Measurements from ENCODE around the gene KRT2. TPM values are rescaled to one million over a fixed set of nuclear protein-coding genes. Genes with fewer than 3 reads are reported as not detected.

Gene KRT2
- total and polyA plus RNA-seq, 7 donors: 0.38 TPM; not detected in 6

DNA sequence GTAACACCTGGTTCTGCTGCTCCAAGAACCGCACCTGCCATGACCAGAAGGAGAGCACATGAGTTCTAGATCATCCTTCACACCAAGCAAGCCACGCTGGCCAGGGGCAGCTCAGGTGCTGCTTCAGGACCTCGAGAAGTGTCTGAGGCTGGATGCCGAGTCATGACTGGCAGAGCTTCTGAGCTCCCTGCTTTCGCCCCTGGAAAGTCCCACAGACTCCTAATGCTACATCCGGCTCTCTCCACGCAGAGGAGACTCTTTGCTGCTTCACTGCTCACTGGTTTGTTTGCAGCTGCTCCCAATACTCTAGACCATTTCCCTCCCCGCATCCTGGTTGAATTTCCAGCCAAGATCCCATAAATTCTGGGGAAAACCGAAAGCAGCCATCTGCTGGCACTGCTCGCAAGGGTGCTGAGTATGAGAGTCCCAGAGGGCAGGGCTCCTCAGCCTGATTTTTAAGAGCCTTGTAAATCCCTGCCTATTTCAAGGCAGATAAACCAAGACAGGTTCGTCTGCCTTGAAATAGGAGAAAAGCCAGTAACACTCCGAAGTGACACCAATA lies 1.4 kb downstream of the KRT2 start:
- intact Hi-C loops (cut with DNase I): no loop called here
- WGBS, 2 donors: 20 to 59% methylated on average over 12 of the region's 12 CpGs
- Histone ChIP-seq H3K27ac (peak overlapping the region in 3 of 4 donors; percentile 16 to 48 (median 41)), H3K36me3 (no peaks in the 10 kb centered on the region), H3K4me3 (peak overlapping the region in 3 of 4 donors; percentile 13 to 31 (median 25)), H3K9me3 (no peaks in the 10 kb centered on the region), H3K27me3 (no peaks in the 10 kb centered on the region), H3K4me1 (peaks cover 0 to 14% (median 12%) of the 10 kb centered on the region in 4 donors)
- no peak for DNase-seq
- TF ChIP-seq POLR2AphosphoS5 (IDR thresholded peaks at IDR 0.05) (no peak), POLR2A (IDR thresholded peaks at IDR 0.05) (no peak), EP300 (IDR thresholded peaks at IDR 0.05) (no peak)
- TF ChIP-seq, protein P1, sequence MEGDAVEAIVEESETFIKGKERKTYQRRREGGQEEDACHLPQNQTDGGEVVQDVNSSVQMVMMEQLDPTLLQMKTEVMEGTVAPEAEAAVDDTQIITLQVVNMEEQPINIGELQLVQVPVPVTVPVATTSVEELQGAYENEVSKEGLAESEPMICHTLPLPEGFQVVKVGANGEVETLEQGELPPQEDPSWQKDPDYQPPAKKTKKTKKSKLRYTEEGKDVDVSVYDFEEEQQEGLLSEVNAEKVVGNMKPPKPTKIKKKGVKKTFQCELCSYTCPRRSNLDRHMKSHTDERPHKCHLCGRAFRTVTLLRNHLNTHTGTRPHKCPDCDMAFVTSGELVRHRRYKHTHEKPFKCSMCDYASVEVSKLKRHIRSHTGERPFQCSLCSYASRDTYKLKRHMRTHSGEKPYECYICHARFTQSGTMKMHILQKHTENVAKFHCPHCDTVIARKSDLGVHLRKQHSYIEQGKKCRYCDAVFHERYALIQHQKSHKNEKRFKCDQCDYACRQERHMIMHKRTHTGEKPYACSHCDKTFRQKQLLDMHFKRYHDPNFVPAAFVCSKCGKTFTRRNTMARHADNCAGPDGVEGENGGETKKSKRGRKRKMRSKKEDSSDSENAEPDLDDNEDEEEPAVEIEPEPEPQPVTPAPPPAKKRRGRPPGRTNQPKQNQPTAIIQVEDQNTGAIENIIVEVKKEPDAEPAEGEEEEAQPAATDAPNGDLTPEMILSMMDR (IDR thresholded peaks at IDR 0.05): no peak

DNA sequence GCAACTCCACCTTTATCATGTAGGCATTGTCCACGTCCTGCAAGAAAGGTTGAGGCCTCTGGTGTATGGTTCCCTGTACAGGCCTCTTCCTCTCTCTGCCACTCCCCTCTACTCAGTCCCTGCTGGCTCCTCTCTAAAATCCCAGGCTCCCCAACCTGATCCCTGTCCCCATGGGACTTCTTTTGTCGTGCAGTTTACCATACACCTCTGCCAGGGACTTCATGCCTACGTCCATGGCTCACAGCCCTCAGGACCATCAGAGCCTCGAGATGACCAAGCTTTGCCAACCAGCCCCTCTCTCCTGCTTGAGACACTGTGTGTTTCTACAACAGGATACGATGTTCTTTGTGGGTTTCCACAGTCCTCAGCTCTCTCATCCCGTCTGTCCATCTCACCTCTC lies 2.9 kb downstream of the KRT2 start:
- intact Hi-C loops (cut with DNase I): no loop called here
- TF ChIP-seq POLR2AphosphoS5 (IDR thresholded peaks at IDR 0.05) (no peak), POLR2A (IDR thresholded peaks at IDR 0.05) (no peak), EP300 (IDR thresholded peaks at IDR 0.05) (no peak)
- TF ChIP-seq, protein P1 (IDR thresholded peaks at IDR 0.05): no peak
- WGBS, 2 donors: 76 to 82% methylated on average over 6 of the region's 6 CpGs

DNA sequence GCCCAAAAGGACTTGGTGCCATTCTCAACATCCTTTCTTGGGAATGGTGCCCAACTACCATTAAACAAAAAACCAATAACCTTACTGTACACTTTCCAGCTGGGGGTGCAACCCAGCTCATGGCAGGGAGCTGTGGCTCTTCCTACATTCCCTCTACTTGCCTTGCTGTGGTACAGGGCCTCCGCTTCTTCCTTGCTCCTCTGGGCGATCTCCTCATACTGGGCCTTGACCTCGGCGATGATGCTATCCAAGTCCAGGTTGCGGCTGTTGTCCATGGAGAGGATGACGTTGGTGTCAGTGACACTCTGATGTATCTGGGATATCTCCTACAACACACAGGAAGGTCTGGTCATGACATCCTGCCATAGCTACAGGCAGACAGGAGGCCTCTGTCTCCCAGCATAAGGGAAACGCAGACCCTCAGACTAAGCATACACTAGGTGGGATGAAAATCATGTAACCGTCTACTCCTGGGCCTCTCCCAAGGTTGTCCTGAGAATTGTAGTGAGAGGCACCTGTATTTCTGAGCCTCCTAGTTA lies 3.9 kb downstream of the KRT2 start:
- intact Hi-C loops (cut with DNase I): no loop called here
- H3K27ac ChIP-seq: no peak overlapping the region
- no peak overlapping the region for H3K4me3 ChIP-seq
- TF ChIP-seq POLR2AphosphoS5 (IDR thresholded peaks at IDR 0.05) (no peak), EP300 (IDR thresholded peaks at IDR 0.05) (no peak), POLR2A (IDR thresholded peaks at IDR 0.05) (no peak)
- TF ChIP-seq, protein P1 (IDR thresholded peaks at IDR 0.05): no peak
- no peaks in the 10 kb centered on the region for H3K9me3 ChIP-seq
- no peaks in the 10 kb centered on the region for H3K36me3 ChIP-seq
- peaks cover 0 to 14% (median 12%) of the 10 kb centered on the region in 4 donors for H3K4me1 ChIP-seq
- no peak for DNase-seq
- no peaks in the 10 kb centered on the region for H3K27me3 ChIP-seq
- WGBS, 2 donors: 96 to 97% methylated on average over 8 of the region's 8 CpGs

More for the DNA sequence above, 2.9 kb downstream of the KRT2 start:
- no peak overlapping the region for H3K4me3 ChIP-seq
- H3K4me1 ChIP-seq: peaks cover 0 to 14% (median 12%) of the 10 kb centered on the region in 4 donors
- no peak overlapping the region for H3K27ac ChIP-seq
- no peak for DNase-seq
- H3K27me3 ChIP-seq: no peaks in the 10 kb centered on the region
- H3K36me3 ChIP-seq: no peaks in the 10 kb centered on the region
- H3K9me3 ChIP-seq: no peaks in the 10 kb centered on the region

DNA sequence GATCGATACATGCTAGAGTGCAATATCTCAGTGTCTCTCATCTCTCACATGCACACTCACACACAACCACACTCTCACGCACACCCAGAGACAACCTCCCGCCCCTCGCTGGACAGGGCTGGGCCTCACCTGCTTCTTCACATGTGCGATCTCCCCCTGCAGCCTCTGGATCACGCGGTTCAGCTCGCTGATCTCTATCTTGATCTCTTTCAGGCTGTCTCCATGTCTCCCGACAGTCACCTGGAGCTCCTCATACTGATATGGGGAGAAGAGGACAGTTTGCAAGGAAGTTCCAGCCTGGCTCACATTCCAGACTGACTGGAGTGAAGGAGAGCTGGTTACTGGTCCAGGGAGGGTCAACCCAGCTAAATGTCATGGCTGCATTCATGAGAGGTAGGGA lies 4.4 kb downstream of the KRT2 start:
- Histone ChIP-seq H3K9me3 (no peaks in the 10 kb centered on the region), H3K36me3 (no peaks in the 10 kb centered on the region), H3K4me1 (peaks cover 0 to 14% (median 12%) of the 10 kb centered on the region in 4 donors), H3K27me3 (no peaks in the 10 kb centered on the region), H3K4me3 (no peak overlapping the region), H3K27ac (no peak overlapping the region)
- 93 to 94% methylated on average over 9 of the region's 9 CpGs for WGBS, 2 donors
- DNase-seq: no peak
- intact Hi-C loops (cut with DNase I): no loop called here
- TF ChIP-seq, protein P1 (IDR thresholded peaks at IDR 0.05): no peak

DNA sequence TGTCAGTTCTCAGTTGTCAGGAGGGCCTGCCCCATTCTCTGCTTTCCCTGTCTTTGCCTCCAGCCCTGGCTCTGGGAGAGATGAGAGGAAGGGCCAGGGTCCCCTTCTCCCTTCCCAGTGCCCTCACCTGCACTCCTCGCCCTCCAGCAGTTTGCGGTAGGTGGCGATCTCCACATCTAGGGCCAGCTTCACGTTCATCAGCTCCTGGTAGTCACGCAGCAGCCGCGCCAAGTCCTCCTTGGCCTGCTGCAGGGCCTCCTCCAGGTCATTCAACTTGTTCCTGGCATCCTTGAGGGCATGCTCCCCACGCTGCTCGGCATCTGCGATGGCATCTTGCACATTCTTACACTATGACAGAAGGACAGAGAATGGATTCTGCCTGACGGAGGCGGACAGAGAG lies 5.4 kb downstream of the KRT2 start:
- intact Hi-C loops (cut with DNase I): no loop called here
- H3K9me3 ChIP-seq: no peaks in the 10 kb centered on the region
- H3K27ac ChIP-seq: no peak overlapping the region
- TF ChIP-seq POLR2AphosphoS5 (IDR thresholded peaks at IDR 0.05) (no peak), EP300 (IDR thresholded peaks at IDR 0.05) (no peak), POLR2A (IDR thresholded peaks at IDR 0.05) (no peak)
- TF ChIP-seq, protein P1 (IDR thresholded peaks at IDR 0.05): no peak
- no peak for DNase-seq
- no peak overlapping the region for H3K4me3 ChIP-seq
- WGBS, 2 donors: 92% methylated on average over 12 of the region's 12 CpGs
- H3K4me1 ChIP-seq: peaks cover 0 to 14% (median 12%) of the 10 kb centered on the region in 4 donors
- H3K27me3 ChIP-seq: peaks cover 0 to 5% (median 0%) of the 10 kb centered on the region in 3 donors
- no peaks in the 10 kb centered on the region for H3K36me3 ChIP-seq
